GM18499 (cell line): ENCODE data around the gene DDB1.

ENCODE experiments used
- ATAC-seq: cut with Tn5 transposase; IDR thresholded peaks from one replicate; pipeline ENCODE4 v1.9.1; 2021; ENCODE audit warnings: moderate number of reproducible peaks; ENCODE audit not compliant: insufficient read depth, unreplicated experiment

DDB1 gene

DNA sequence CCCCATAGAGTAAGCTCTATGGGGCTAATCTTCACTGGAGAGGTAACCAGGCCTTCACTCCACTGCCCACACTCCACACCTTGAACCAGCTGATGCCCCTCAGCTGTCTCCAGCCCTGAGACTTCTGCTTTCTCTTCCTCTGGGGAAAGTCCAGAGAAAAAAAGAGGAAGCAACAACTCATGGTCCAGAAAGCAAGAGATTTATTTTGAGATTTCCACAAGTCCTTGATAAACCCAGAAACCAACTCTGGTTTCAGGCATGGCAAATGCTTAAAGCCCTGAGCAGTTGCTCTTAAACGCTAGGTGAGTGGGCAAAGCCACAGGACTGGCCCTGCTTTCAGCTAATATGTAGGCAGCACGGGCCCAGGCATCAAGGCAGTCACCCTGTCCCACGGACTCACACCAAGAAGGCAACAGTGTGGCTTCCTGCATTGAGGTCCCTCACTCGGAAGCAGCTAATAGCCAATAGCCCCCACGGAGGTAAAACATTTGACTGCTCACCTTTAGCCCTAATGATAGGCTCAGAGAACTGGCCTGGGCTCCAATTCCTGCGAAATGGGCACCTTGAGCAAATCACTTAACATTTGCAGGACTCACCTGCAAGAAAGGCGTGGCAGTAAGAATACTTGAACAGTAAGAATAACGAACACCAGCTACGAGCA lies 24.5 kb upstream of the DDB1 start:
- peak; percentile 35 for ATAC-seq

DNA sequence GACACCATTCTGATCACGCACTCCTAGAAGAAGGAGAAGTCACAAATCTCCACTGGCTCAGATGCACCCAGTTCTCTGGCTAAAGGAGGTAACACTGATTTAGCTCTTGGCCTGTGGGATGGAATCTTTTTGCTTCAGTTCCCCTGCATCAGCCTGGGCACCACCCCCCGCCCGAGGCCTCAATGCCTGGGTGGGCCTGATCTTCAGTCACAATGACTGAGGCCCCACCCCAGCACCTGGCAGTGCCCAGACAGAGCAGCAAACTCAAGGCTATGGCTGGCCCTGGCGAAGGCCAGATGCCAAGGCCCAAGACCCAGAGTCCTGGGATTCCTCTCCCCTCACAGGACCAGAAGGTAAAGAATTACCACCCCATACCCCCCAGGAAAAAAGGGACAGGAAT lies 23.8 kb upstream of the DDB1 start:
- ATAC-seq: no peak

DNA sequence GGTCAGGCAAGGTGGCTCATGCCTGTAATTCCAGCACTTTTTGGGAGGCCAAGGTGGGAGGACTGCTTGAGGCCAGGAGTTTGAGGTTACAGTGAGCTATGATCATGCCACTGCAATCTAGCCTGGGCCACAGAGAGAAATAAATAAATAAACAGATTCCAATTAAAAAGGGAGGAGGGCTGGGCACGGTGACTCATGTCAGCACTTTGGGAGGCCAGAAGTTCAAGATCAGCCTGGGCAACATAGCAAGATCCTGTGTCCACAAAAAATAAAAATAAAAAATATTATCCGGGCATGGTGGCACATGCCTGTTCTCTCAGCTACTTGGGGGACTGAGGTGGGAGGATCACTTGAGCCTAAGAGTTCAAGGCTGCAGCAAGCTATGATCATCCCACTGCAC lies 21.3 kb upstream of the DDB1 start:
- no peak for ATAC-seq

DNA sequence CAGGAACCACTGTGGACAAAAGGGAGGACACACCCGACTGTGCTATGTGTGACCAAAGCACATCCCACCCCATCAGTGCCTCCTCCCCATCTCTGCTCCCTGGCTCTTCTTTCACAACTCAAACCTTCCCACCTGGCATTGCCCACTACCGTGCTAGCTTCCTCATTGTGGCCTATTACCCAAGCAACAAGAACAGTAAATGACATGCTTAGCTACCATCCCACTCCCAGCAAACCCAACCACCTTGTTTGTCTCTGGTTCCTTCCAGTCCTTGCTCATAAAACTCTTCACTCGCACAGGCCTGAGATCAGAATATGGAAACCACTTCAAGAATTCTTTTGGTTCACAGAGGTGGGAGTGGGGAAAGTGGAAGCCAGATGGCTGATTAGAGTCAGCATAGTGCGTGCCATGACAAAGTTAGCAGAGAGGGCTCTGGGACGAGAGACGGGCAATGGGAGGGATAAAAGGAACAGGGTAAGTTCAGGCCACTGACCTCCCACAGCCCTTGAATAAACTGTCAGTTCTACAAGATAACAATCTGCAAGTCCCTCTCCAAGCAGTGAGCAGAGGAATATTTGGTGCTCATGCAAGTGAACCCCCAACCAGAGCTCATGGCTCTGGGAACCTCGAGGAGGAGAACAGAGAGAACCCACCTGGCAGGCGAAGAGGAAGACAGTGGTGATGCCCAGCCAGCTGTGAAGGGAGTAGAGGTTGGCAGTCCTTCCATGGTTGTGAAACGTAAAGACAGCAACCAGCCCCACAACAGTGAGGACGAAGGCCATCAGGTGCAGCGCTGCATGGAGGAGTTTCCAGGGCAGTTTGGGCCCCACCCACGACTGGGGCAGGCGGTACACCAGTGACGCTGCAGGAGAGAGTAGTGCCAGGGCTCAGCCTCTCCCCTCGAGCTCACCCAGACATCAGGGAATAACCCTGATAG lies 20.5 kb upstream of the DDB1 start:
- no peak for ATAC-seq

DNA sequence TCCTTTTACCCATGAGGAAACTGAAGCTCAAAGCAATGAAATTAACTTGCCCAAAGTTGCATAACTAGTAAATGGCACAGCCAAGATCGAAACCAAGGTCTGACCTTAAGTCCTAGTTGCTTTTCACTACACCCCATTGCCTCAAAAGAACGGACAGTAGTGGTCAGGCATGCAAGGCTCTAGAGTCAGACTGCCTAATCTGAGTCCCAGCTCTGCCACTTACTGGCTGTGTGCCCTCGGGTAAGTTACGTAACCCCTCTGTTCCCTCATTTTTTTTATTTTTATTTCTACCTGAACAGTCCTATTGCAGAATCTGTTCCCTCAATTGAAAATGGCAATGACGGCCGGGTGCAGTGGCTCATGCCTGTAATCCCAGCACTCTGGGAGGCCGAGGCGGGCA lies 19.1 kb upstream of the DDB1 start:
- ATAC-seq: no peak

DNA sequence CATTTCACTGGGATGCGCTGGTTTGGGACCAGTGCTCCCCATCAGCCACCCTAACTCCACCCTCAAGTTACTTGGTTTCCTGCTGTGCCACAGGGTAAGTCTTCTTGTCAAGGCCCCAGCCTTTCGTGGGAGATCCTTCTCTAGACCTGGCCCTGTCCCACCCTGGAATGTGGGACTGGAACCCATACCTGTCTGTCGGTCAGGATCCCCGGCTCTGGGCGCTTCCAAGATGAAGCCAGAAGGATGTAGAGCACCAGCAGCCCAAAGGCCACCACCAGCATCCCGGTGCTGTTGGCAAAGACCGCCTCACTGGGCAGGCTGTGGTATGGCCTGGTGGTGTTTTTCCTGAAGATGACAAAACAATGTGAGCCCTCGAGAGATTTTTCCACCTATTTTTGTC lies 17.9 kb upstream of the DDB1 start:
- no peak for ATAC-seq

DNA sequence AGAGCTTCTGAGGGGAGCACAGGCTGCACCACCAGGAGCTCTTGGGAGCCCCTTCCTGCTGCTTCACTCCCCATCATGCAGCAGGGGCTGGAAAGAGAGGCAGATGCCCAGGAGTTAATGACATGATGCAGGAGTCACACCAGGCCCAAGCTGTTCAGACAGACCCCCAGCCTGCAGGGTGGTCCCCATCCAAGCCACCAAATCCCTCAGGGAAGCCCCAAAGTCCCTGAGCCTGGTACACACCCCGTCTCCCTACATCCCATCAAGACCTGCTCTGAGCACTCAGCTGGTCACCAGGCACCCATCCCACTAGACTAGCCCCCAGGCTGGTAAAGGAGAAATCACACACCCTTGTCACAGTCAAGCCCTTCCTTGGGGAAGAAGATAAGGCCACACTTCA lies 17.4 kb upstream of the DDB1 start:
- ATAC-seq: no peak

DNA sequence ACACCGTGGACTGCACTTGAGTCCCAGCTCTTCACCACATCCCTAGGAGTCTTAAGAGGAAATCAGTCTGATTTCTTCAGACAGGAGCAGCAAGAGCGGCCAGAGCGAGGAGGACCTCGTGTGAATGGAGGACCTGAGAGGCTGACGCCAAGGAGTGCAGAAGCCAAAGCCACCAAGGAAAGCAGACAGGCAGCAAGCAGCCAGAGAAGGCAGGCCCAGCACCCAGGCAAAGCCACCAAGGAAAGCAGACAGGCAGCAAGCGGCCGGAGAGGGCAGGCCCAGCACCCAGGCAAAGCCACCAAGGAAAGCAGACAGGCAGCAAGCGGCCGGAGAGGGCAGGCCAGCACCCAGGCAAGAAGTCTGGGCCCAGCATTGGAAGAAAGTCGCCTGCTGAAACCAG lies 17.0 kb upstream of the DDB1 start:
- no peak for ATAC-seq

DNA sequence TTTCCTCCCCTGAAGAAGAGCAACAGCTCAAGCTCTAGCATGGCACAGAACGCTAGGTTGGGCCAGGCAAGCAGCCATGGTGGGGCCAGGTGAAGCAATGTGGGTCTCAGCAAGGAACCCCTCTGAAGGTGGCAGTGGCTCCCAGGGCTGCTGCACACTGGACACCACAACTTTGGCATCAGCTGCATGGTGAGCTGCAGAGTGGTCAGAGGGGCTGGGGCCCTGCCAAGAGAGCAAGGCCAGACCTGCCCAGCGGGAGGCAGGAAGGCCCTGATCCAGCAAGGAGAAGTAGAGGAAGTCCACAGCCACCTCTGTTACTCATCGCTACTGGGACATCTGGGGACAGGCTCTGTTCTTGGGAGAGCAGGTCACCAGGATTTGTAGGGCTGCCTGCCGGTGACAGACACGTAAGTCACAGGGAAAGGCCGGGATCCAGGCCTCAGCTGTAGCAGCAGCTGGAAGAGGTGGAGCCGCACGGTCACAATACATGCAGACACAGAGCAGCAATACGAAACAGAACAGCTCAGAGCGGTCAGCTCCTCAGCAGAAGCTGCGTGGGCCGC lies 16.4 kb upstream of the DDB1 start:
- ATAC-seq: no peak

DNA sequence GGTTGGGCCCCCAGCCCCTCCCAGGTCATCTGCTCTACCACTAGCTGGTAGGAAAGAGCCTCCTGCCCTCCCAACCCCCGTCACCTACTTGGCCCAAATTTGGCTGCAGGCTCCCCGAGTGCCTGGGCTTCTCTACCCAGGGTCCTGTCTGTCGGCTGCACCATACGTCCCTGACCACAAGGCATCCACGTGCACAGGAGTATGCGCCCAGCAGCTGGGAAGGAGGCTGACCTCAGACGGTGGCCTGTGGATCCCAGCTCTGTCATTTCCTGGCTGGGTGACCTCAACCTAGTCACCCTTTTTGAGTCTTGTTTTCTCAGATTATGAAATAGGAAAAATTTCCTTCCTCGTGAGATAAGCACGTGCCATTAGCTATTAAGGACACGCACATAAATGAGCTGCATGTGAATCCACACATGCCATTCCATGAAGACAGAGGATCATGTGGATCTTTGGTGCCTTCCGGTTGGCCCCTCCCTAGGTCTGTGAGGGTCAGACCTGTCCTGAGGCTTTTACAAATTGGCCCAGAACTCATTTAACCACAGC lies 15.1 kb upstream of the DDB1 start:
- ATAC-seq: no peak

DNA sequence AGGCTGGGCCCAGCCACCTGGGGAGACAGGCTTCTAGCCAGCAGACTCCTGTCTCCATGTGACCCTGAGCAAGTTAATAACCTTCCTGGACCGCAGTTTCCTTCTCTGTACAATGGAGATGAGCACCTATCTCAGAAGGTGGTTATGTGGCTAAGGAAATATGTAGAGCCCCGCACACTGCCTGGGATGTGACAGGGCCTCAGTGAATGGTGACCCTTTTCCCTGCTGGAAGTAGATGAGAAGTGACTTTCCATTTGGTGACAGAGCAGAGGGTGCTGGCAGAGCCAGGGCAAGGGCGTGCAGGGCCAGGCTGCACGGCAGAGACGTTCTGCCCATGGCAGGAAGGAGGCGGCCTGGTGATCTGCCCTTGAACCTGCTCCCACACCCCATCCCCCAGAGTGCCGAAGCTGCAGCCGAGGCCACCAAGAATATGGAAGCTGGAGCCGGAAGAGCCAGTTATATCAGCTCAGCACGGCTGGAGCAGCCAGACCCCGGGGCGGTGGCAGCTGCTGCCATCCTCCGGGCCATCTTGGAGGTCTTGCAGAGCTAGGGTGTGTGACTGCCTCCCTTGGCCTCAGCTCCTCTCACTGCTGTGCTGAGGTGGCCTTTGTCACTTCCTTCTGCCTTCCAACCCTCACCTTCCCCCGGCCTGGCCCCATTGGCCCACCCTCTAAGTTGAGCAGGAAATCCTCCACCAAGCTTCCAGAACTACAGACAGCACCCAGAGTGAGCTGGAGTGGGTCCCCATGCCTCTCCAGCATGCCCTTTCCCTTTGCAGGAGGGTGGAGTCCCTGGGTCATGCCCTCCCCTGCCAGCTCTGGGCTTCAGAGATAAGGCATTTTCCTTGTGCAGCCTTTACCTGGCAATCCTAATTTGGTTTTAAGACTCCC lies 13.3 kb upstream of the DDB1 start:
- ATAC-seq: no peak

DNA sequence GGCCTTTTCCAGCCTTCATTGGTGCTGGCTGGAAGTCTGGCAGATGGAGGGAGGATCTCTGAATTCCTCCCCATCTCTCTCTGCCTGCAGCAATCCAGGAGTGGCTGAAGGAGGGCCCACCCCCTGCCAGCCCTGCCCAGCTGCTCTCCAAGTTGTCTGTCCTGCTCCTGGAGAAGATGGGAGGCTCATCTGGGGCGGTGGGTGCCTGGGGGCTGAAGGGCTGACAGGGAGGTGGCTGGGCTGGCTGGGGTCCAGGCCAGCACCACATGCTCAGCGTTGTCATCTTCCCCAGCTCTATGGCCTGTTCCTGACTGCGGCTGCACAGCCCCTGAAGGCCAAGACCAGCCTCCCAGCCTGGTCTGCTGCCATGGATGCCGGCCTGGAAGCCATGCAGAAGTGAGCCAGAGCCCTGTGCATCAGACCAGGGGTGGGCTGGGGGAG lies 12.3 kb upstream of the DDB1 start:
- ATAC-seq: no peak

DNA sequence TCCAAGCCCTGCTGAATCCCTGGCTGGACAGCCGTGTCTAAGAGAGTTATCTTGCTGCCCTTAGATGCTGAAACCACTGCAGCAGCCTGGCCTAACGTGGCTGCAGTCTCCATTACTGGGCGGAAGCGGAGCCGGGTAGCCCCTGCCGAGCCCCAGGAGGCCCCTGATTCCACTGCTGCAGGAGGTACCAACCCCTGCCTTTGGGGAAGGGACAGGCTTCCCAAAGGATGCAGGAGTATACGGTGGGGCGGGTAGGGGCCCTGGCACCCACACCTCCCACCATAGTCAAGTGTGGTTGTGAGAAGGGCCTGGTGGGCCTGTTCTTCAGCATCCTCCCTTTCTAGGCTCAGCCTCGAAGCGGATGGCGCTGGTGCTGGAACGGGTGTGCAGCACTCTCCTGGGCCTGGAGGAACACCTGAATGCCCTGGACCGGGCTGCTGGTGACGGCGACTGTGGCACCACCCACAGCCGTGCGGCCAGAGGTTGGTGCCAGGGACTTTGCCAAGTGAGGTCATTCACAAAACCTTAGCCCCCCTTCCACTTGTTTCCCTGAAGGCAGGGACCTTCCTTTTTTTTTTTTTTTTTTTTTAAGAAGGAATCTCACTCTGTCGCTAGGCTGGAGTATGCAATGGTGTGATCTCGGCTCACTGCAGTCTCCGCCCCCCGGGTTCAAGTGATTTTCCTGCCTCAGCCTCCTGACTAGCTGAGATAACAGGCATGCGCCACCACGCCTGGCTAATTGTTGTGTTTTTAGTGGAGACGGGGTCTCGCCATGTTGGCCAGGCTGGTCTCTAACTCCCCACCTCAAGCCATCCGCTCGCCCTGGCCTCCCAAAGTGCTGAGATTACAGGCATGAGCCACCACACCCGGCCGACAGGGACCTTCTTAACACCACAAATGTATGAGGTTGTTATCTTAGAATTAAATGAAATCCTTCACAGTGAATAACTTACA lies 11.2 kb upstream of the DDB1 start:
- no peak for ATAC-seq

DNA sequence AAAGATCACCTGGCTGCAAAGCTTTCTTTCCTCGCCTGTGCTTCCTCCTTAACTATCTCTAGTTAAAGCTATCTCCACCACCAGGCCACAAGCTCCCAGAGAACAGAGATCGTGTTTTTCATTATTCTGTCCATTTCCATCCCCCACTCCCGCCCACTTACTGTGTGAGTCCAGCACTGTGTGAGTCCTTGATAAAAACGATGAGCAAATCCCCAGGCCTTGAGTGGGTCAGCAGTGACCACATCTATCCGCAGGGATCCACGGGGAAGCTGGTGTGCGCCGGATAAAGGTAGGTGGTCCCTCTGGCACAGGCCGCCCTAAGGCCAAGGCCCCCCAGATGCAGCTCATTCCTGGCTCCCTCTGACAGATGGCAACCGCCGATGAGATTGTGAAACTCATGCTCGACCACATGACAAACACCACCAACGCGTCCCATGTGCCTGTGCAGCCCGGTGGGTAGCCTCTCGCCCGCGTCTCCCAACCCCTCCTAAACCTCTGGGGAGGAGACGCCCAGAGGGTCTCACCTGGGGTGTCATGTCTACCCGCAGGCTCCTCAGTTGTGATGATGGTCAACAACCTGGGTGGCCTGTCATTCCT lies 9.4 kb upstream of the DDB1 start:
- no peak for ATAC-seq

DNA sequence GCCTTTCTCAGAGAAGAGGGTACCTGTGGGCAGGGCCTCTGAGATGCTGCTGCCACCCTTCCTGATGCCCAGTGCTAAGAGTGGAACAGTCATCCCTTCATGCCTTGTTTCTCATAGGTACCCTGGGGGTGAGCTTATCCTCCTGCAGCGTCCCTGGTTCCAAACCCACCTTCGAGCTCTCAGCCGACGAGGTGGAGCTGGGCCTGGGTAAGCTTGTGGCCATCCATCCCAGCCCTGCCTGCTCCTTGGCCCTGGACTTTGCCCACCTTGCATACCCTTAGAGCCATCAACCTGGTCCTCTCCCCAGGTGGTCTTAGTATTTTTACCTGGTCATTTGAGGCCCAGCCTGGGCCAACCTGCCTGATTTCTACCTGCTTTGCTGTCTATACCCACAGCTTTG lies 8.8 kb upstream of the DDB1 start:
- ATAC-seq: no peak

DNA sequence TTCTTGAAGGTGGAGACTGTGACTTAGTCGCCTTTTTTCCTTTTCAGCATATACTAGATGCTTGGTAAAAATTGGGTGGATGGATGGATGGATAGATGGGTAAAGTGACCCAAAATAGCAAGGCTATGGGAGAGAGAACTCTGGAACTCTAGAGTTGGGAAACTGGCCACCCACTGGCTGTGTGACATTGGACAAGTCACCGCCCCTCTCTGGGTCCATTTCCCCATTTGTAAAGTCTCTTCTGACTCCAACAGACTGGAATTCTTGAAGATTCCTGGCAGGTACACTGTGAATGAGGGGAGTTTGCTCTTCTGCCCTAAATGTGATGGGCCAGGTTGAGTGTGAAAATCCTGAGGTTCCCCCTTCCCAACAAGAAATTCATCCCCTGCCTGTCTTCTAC lies 8.1 kb upstream of the DDB1 start:
- ATAC-seq: no peak

DNA sequence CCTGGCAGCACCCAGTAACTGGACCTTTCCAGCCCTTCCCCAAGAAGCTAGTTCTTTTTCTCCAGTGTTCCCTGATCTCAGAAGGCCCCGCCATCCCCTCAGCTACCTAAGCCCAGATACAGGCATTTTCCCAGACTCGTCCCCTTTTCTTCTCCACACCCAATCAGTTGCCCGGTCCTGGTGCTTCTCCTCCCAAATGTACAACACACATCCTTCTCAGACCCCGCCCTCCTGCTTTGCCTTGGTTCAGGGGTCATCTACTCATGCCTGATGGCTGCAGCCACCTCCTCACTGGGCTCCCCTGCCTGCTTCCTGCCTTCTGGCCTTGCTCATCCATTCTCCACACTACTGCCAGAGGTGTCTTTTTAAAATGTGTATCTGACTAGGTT lies 6.6 kb upstream of the DDB1 start:
- ATAC-seq: no peak

DNA sequence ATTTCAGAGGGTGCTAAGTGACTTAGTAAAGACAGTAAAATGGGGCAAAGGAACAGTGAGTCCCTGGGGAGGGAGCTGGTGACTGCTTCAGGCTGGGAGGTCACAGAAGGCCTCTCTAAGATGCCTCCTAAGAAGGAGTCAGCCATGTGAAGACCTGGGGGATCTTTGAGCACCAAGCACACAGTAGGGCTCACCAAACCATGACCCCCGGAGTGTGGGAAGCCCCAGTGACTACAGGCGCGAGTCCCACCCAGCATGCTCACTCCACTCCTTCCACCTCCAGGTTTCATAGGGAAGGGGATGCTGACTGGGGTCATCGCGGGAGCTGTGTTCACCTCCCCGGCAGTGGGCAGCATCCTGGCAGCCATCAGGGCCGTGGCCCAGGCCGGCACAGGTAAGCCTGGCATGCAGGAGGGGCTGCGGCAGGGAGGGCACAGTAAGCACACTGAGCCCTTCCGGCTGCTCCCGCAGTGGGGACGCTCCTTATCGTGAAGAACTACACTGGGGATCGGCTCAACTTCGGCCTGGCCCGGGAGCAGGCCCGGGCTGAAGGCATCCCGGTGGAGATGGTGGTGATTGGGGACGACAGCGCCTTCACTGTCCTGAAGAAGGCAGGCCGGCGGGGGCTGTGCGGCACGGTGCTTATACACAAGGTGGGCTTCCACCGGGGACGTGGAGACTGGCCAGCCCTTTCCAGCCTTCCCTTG lies 6.0 kb upstream of the DDB1 start:
- no peak for ATAC-seq
